GM19438 (cell line): ENCODE data around the gene TRMT1.
"Not testable (repeated sequence)": the region's sequence is repeated elsewhere in the genome, so short reads cannot be mapped to it uniquely, and the experiment has no call there.

ENCODE experiments used
- ATAC-seq: cut with Tn5 transposase; IDR thresholded peaks from one replicate; pipeline ENCODE4 v1.9.1; 2021; ENCODE audit warnings: low read depth; ENCODE audit not compliant: unreplicated experiment

The TRMT1 gene

DNA sequence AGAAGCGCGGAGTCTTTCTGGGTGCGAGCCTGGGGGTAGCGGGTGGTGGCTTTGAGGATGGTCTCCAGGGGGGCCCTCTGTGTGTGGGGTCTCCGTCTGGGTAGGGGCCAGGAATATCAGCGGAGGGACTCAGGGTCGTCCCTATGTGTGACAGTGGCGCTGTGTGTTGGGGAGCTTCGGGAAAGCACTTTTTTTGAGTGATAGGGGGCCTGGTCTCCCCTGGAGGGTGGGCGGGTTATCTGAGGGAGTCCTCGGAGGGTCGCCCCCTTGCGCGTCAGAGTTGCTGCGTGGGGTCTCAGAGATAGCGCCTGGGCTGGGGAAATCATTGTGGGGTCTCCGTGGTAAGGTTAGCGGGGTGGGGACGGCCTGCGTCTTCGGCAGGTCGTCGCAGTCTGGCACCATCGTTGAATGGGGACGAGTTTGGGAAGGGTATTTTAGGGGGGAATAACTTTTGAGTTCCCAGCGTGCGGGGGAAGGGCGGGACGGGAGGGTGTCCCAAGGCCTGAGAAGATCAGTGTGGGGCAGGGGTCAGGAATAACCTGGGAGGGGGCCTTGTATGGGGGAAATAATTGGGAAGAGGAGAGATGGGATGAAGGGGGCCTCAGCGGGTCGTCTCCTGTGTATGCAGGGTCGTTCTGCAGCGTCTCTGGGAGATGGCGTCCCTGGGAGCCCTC, 34.5 kb upstream of the TRMT1 start:
- ATAC-seq, result no peak

- no peak for ATAC-seq
Measured at GRCh38 chr19:13150187-13150930, 33.8 kb upstream of the TRMT1 start, which contains the start of the genes IER2 and STX10. IER2 (plus strand) TSS chr19:13150411; CDS start chr19:13153187, 2,776 bp downstream. STX10 (minus strand) TSS chr19:13150375; CDS start chr19:13150173, 202 bp downstream.

GRCh38 chr19:13149628-13150186, 33.2 kb upstream of the TRMT1 start:
- ATAC-seq, result no peak

DNA sequence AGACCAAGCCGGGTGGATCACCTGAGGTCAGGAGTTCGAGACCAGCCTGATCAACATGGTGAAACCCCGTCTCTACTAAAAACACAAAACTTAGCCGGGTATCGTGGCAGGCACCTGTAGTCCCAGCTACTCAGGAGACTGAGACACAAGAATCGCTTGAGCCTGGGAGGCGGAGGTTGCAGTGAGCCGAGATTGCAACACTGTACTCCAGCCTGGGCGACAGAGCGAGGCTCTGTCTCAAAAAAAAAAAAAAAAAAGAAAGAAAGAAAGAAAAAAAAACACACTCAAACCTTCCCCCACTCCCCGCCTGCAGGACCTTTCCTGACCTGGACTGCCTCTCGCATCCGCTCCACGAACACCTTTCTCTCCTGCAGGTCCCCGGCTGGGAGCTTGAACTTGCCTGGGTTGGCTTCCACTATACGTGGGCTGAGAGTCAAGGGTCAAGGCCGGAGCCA, 32.7 kb upstream of the TRMT1 start:
- ATAC-seq, result not testable (repeated sequence)

GRCh38 chr19:13146763-13147563, 30.4 kb upstream of the TRMT1 start:
- no peak for ATAC-seq

DNA sequence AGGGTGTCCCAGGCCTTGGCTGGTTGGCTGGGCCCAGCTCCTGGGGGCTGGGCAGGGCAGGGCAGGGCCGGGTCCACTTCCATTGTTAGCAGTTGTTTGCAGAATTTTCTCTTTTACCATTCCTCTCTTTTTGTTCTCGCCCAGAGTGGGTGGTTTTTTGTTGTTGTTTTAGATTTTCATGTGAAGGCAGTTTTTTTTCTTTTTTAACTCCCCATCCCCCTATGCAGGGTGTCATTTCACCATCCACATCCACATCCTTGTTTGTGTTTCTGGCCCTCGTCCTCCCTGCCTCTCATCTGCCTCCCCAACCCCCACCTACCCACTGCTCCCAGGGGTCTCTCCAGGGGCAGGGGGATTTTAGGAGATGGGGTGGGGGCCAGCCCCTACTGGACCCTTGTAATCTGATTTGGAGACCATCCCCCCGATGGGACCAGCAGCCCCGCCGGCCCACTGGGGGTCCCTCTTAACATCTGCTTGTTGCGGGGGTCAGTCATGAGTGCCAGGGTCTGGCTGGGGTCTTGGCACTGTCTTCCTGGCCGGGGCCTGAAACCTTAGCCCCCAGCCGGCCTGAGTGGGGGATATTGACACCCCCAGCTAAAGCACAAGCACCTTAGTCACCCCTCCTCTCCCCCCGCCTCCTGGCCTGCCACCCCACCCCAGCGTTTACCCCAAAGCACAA, 23.2 kb upstream of the TRMT1 start:
- ATAC-seq, result no peak

- no peak for ATAC-seq
Measured at GRCh38 chr19:13138916-13139198, 22.3 kb upstream of the TRMT1 start.

- no peak for ATAC-seq
Measured at GRCh38 chr19:13138171-13138915, 21.8 kb upstream of the TRMT1 start.

GRCh38 chr19:13137290-13137794, 20.8 kb upstream of the TRMT1 start:
- no peak for ATAC-seq

GRCh38 chr19:13135068-13136062, 18.8 kb upstream of the TRMT1 start:
- ATAC-seq, result no peak

DNA sequence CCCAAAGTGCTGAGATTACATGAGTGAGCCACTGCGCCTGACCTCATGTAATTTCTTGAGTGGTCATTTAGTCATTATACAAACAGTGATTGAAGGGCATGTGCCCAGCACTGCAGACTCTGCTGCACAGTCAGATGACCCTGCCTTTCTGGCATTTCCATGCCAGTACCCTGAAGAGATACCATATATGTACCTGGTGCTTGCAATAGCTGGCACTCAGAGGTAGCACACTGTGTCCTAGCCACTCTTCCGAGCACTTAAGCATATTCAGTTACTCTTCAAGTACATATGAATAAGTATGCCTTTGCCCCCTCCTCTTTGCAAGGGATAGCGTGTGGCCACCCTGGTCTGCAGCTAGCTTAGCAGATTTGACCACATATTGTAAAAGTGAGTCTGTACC, 18.1 kb upstream of the TRMT1 start:
- no peak for ATAC-seq

GRCh38 chr19:13133241-13133870, 16.8 kb upstream of the TRMT1 start:
- ATAC-seq, result no peak

DNA sequence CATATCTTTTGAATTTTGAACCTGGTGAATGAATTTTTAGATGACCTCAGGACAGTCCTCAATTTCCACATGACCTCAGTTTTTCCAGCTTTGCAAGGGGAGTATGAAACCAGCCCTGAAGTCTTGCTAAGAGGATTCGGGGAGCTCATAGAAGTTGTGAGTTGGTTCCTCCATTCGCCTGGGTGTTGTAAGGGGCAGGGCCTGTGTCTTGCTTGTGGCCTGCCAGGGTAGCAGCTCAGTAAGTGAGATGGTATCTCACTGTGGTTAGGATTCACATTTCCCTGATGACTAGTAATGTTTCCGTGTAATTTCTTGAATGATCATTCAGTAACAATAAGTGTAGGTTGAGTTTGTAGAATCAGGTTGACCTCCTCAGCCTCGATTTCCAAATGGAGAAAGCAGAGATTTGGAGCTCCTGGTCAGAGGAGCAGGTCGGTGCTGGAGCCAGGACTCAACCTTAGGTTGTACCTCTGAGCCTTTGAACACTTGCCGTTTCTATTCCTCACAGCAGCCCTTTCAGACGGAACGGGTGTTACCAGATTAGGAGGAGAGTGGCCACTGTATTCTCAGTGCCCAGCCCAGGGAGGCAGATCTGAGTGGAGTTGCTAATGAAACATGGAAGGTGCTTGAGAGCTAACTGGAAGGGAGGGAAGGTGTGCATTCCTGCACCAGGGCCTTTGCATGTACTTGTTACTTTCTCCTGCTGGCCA, 16.1 kb upstream of the TRMT1 start:
- no peak for ATAC-seq

GRCh38 chr19:13130886-13131490, 14.4 kb upstream of the TRMT1 start:
- no peak for ATAC-seq

GRCh38 chr19:13129384-13129783, 12.8 kb upstream of the TRMT1 start:
- no peak for ATAC-seq

GRCh38 chr19:13128583-13128982, 12.0 kb upstream of the TRMT1 start:
- no peak for ATAC-seq
